Measurements from ENCODE around the gene TMEM192. TPM values are rescaled to one million over a fixed set of nuclear protein-coding genes. Genes with fewer than 3 reads are reported as not detected.

TMEM192 gene
- total RNA-seq, 4 donors from 2014 or later = 11.6 to 19.1 (median 14.1) TPM

Other genes with a start within 250 kb of the TMEM192 start
- gene APELA, start 235.7 kb downstream of the TMEM192 start, total RNA-seq = not detected
- gene TRIM61, start 135.2 kb downstream of the TMEM192 start, total RNA-seq = 1 to 10 TPM in 1 of 4 donors, under 1 TPM in 2, not detected in 1; 0.33 to 1.2 (median 0.46) TPM
- gene TRIM60, start 80.9 kb downstream of the TMEM192 start, total RNA-seq = not detected
- gene TRIM75, start 59.0 kb downstream of the TMEM192 start, total RNA-seq = not detected
- gene KLHL2, start 94.7 kb upstream of the TMEM192 start, total RNA-seq = 10 to 100 TPM; 23.5 to 35.3 (median 27.2) TPM
- gene MSMO1, start 214.8 kb upstream of the TMEM192 start, total RNA-seq = 10 to 100 TPM; 10.8 to 17.4 (median 12.4) TPM

All from esophagus muscularis mucosa (tissue), 4 donors.